MM.1S (cell line): ENCODE measurements around the gene YLPM1.

Experiments used
- DNase-seq: peaks from one replicate; pipeline ENCODE4 v3.0.0-alpha.2; 2015
- H2AFZ ChIP-seq: fragments of 300-600 bp; sonication (generic); 2 replicates; pipeline ENCODE4 v1.6.0; 2016; ENCODE audit warnings: antibody characterized with exemption, low read length
- H3F3A ChIP-seq: fragments of 300-600 bp; sonication (generic); 2 replicates; pipeline ENCODE4 v1.6.1; 2016; ENCODE audit warnings: mild to moderate bottlenecking, antibody characterized with exemption, low read length, moderate library complexity, mixed read lengths; ENCODE audit not compliant: insufficient read depth
- H3K27ac ChIP-seq: fragments of 300-600 bp; sonication (generic); 2 replicates; pipeline ENCODE4 v1.5.1; 2016; ENCODE audit warnings: mild to moderate bottlenecking, low read length
- H3K27me3 ChIP-seq: fragments of 300-600 bp; sonication (generic); replicated peaks from 2 replicates; pipeline ENCODE4 v1.6.0; 2016; ENCODE audit warnings: low read length; ENCODE audit not compliant: insufficient read depth
- H3K36me3 ChIP-seq: fragments of 300-600 bp; sonication (generic); replicated peaks from 2 replicates; pipeline ENCODE4 v1.6.1; 2016; ENCODE audit warnings: mild to moderate bottlenecking, low read length, mixed read lengths; ENCODE audit not compliant: insufficient read depth
- H3K4me1 ChIP-seq: fragments of 300-600 bp; sonication (generic); 2 replicates; pipeline ENCODE4 v1.6.1; 2016; ENCODE audit warnings: low read length, mixed read lengths
- H3K4me2 ChIP-seq: fragments of 300-600 bp; sonication (generic); 2 replicates; pipeline ENCODE4 v1.6.0; 2016; ENCODE audit warnings: low read depth, low read length
- H3K4me3 ChIP-seq: fragments of 300-600 bp; sonication (generic); 2 replicates; pipeline ENCODE4 v1.5.1; 2016; ENCODE audit warnings: low read length, mixed read lengths
- H3K79me2 ChIP-seq: fragments of 300-600 bp; sonication (generic); 2 replicates; pipeline ENCODE4 v1.6.1; 2016; ENCODE audit warnings: mixed run types, low read length, mixed read lengths
- H3K9ac ChIP-seq: fragments of 300-600 bp; sonication (generic); 2 replicates; pipeline ENCODE4 v1.6.1; 2016; ENCODE audit warnings: low read length, mixed read lengths
- H3K9me2 ChIP-seq: fragments of 300-600 bp; sonication (generic); replicated peaks from 2 replicates; pipeline ENCODE4 v1.6.1; 2016; ENCODE audit warnings: mild to moderate bottlenecking, low read length, mixed read lengths; ENCODE audit not compliant: insufficient read depth
- H3K9me3 ChIP-seq: fragments of 300-600 bp; sonication (generic); replicated peaks from 2 replicates; pipeline ENCODE4 v1.6.1; 2016; ENCODE audit warnings: mild to moderate bottlenecking, low read length, mixed read lengths; ENCODE audit not compliant: insufficient read depth
- H4K20me1 ChIP-seq: fragments of 300-600 bp; sonication (generic); 2 replicates; pipeline ENCODE4 v1.6.1; 2016; ENCODE audit warnings: mild to moderate bottlenecking, low read length, moderate library complexity, mixed read lengths; ENCODE audit not compliant: insufficient read depth
- CTCF ChIP-seq: fragments of 300-600 bp; sonication (generic); IDR thresholded peaks from 2 replicates; pipeline ENCODE4 v1.5.1; 2016; ENCODE audit warnings: antibody characterized with exemption, low read length, mixed read lengths
- EZH2 ChIP-seq: fragments of 300-600 bp; sonication (generic); optimal IDR thresholded peaks from 2 replicates; pipeline ENCODE3; 2017; ENCODE audit warnings: low read depth, mild to moderate bottlenecking, antibody characterized with exemption, low read length, mixed read lengths
- EZH2phosphoT487 ChIP-seq: fragments of 300-600 bp; sonication (generic); IDR thresholded peaks from 2 replicates; pipeline ENCODE4 v1.6.1; 2018; ENCODE audit warnings: antibody characterized with exemption, low read length

Gene YLPM1

DNA sequence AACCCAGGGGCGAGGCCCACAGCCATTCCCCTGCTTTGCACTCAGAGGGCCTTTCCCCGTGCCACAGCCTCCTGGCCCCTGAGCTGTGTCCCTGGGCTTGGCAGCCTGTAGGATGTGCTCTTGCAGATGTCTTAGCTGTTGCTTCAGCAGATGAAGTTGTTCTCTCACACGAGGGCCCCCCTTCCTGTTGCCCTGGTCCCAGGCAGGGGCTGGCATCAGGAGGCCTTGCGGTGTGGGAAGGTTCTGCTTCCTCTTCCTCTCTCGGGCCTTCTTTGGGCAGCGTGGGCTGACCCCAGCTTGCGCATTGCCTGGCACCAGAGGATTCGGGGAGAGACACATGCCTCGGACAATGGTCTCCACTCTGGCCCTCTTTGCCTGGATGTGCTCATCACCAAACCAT lies 100.2 kb downstream of the YLPM1 start:
- no peaks in the 10 kb centered on the region for H4K20me1 ChIP-seq
- H3K4me2 ChIP-seq, result no peak overlapping the region
- no peaks in the 10 kb centered on the region for H3K79me2 ChIP-seq
- H3K27me3 ChIP-seq, result no peaks in the 10 kb centered on the region
- H3K4me1 ChIP-seq, result no peaks in the 10 kb centered on the region
- H3K27ac ChIP-seq, result no peak overlapping the region
- H3K4me3 ChIP-seq, result no peak overlapping the region
- no peaks in the 10 kb centered on the region for H3K9me2 ChIP-seq
- TF ChIP-seq EZH2phosphoT487 (no peak), EZH2 (no peak), CTCF (no peak)
- H2AFZ ChIP-seq, result no peak overlapping the region
- H3K9me3 ChIP-seq, result no peaks in the 10 kb centered on the region
- H3F3A ChIP-seq, result no peaks in the 10 kb centered on the region
- DNase-seq, result no peak
- no peaks in the 10 kb centered on the region for H3K36me3 ChIP-seq
- H3K9ac ChIP-seq, result no peak overlapping the region

DNA sequence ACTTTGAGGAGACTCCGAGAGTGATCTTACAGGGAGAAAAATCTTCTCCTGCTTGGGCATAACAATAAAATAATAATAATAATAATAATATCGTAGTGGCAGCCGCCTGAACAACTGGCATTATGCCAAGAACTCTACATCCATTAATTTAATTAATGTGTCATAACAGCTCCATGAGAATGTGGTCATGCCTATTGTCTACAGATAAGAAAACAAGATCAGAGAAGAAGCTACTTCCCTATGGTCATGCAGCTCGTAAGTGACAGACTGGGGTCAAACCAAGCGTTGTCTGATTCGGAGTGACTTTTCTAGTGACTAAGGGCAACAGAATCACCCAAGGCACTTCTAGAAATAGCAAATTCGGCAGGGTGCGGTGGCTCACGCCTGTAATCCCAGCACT lies 101.1 kb downstream of the YLPM1 start:
- Histone ChIP-seq H4K20me1 (no peaks in the 10 kb centered on the region), H3F3A (no peaks in the 10 kb centered on the region), H3K4me1 (no peaks in the 10 kb centered on the region), H3K9me3 (no peaks in the 10 kb centered on the region), H3K79me2 (no peaks in the 10 kb centered on the region), H3K4me3 (no peak overlapping the region), H2AFZ (no peak overlapping the region), H3K9me2 (no peaks in the 10 kb centered on the region), H3K9ac (no peak overlapping the region), H3K27ac (no peak overlapping the region), H3K27me3 (no peaks in the 10 kb centered on the region), H3K4me2 (no peak overlapping the region), H3K36me3 (no peaks in the 10 kb centered on the region)
- no peak for TF ChIP-seq CTCF
- TF ChIP-seq EZH2phosphoT487, result no peak
- TF ChIP-seq EZH2, result no peak
- DNase-seq, result no peak

DNA sequence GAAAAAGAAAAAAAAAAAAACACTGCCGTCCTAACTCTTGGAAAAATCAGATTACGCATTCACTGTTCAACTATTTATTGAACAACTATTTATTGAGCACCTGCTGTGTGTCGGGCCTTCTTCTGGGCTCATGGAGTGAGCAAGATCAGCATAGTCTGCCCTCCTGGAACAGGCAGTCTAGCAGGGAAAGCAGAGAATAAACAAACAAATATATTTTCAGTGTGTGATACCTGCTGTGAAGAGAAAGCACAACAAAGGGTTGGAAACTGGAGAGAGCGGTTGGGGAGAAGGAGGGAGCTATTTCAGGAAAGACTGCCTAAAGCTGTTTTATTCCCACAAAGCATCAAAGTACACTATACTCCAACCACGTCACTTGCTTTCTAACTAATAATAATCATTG lies 102.0 kb downstream of the YLPM1 start:
- no peaks in the 10 kb centered on the region for H4K20me1 ChIP-seq
- H3K36me3 ChIP-seq, result no peaks in the 10 kb centered on the region
- no peaks in the 10 kb centered on the region for H3K4me1 ChIP-seq
- TF ChIP-seq CTCF (no peak), EZH2 (no peak), EZH2phosphoT487 (no peak)
- H3K9me2 ChIP-seq, result no peaks in the 10 kb centered on the region
- H2AFZ ChIP-seq, result no peak overlapping the region
- no peaks in the 10 kb centered on the region for H3K79me2 ChIP-seq
- no peak overlapping the region for H3K4me3 ChIP-seq
- H3K27me3 ChIP-seq, result no peaks in the 10 kb centered on the region
- no peak for DNase-seq
- no peaks in the 10 kb centered on the region for H3F3A ChIP-seq
- no peak overlapping the region for H3K4me2 ChIP-seq
- H3K9me3 ChIP-seq, result no peaks in the 10 kb centered on the region
- H3K9ac ChIP-seq, result no peak overlapping the region
- H3K27ac ChIP-seq, result no peak overlapping the region
